KMS-11 (cell line): ENCODE results near the gene FAM3B.

ENCODE experiments used
- H2AFZ ChIP-seq: fragments of 200-600 bp; sonication (generic); 2 replicates; pipeline ENCODE4 v1.6.1; 2016; ENCODE audit warnings: antibody characterized with exemption, mixed run types, low read depth
- H3K27ac ChIP-seq: fragments of 200-600 bp; sonication (generic); 2 replicates; pipeline ENCODE4 v1.6.1; 2016; ENCODE audit warnings: mild to moderate bottlenecking, mixed run types
- H3K27me3 ChIP-seq: fragments of 200-600 bp; sonication (generic); 2 replicates; pipeline ENCODE4 v1.6.1; 2017; ENCODE audit warnings: mild to moderate bottlenecking, low read depth, mixed run types, moderate library complexity; ENCODE audit not compliant: insufficient read depth
- H3K36me3 ChIP-seq: fragments of 200-600 bp; sonication (generic); 2 replicates; pipeline ENCODE4 v1.6.1; 2017; ENCODE audit warnings: mild to moderate bottlenecking, mixed run types; ENCODE audit not compliant: insufficient read depth
- H3K4me1 ChIP-seq: fragments of 200-600 bp; sonication (generic); 2 replicates; pipeline ENCODE4 v1.6.1; 2016; ENCODE audit warnings: mild to moderate bottlenecking, low read depth, mixed run types; ENCODE audit not compliant: poor library complexity, severe bottlenecking
- H3K4me2 ChIP-seq: fragments of 200-600 bp; sonication (generic); 2 replicates; pipeline ENCODE4 v1.7.0; 2016; ENCODE audit warnings: mild to moderate bottlenecking, mixed run types
- H3K4me3 ChIP-seq: fragments of 200-600 bp; sonication (generic); IDR thresholded peaks from 2 replicates; pipeline ENCODE4 v1.6.1; 2017; ENCODE audit warnings: low read depth, low read length, mixed read lengths; ENCODE audit not compliant: insufficient read depth
- H3K79me2 ChIP-seq: fragments of 200-600 bp; sonication (generic); 2 replicates; pipeline ENCODE4 v1.6.1; 2016; ENCODE audit warnings: low read depth, mixed run types; ENCODE audit not compliant: insufficient read depth
- H3K9ac ChIP-seq: fragments of 200-600 bp; sonication (generic); 2 replicates; pipeline ENCODE4 v1.6.1; 2016; ENCODE audit warnings: mild to moderate bottlenecking, mixed run types
- H4K20me1 ChIP-seq: fragments of 200-600 bp; sonication (generic); 2 replicates; pipeline ENCODE4 v1.6.1; 2016; ENCODE audit warnings: mild to moderate bottlenecking, mixed run types; ENCODE audit not compliant: insufficient read depth
- CTCF ChIP-seq: fragments of 200-600 bp; sonication (generic); conservative IDR thresholded peaks from 2 replicates; pipeline ENCODE4 v1.6.1; 2017; ENCODE audit warnings: low read depth, mild to moderate bottlenecking, antibody characterized with exemption, low read length, moderate library complexity, mixed read lengths

Gene FAM3B

GRCh38 chr21:41289431-41289830 is 27.2 kb upstream of the FAM3B start:
- Histone ChIP-seq H3K36me3 (no peaks in the 10 kb centered on the region), H4K20me1 (no peaks in the 10 kb centered on the region; the same call in 1 of the 2 replicates), H3K4me2 (no peak overlapping the region), H2AFZ (no peak overlapping the region), H3K4me3 (no peak overlapping the region), H3K9ac (no peak overlapping the region), H3K79me2 (no peaks in the 10 kb centered on the region), H3K4me1 (no peaks in the 10 kb centered on the region), H3K27me3 (no peaks in the 10 kb centered on the region), H3K27ac (no peak overlapping the region)
- TF ChIP-seq CTCF, result no peak

GRCh38 chr21:41290106-41290799 is 26.3 kb upstream of the FAM3B start:
- Histone ChIP-seq H3K79me2 (no peaks in the 10 kb centered on the region), H3K36me3 (no peaks in the 10 kb centered on the region), H3K9ac (no peak overlapping the region), H2AFZ (no peak overlapping the region), H3K27me3 (no peaks in the 10 kb centered on the region), H3K4me3 (no peak overlapping the region), H3K4me2 (no peak overlapping the region), H3K4me1 (no peaks in the 10 kb centered on the region), H4K20me1 (no peaks in the 10 kb centered on the region; the same call in 1 of the 2 replicates), H3K27ac (no peak overlapping the region)
- TF ChIP-seq CTCF, result no peak

GRCh38 chr21:41294548-41295231 is 21.9 kb upstream of the FAM3B start:
- no peak for TF ChIP-seq CTCF
- Histone ChIP-seq H3K9ac (no peak overlapping the region), H3K27ac (no peak overlapping the region), H3K36me3 (no peaks in the 10 kb centered on the region), H3K4me3 (no peak overlapping the region), H3K79me2 (no peaks in the 10 kb centered on the region), H3K4me2 (no peak overlapping the region), H3K4me1 (no peaks in the 10 kb centered on the region), H3K27me3 (no peaks in the 10 kb centered on the region), H4K20me1 (no peaks in the 10 kb centered on the region), H2AFZ (no peak overlapping the region)

- Histone ChIP-seq H3K9ac (no peak overlapping the region), H3K79me2 (no peaks in the 10 kb centered on the region), H3K36me3 (no peaks in the 10 kb centered on the region), H3K4me3 (no peak overlapping the region), H4K20me1 (no peaks in the 10 kb centered on the region), H3K27ac (no peak overlapping the region), H3K4me1 (no peaks in the 10 kb centered on the region), H3K4me2 (no peak overlapping the region), H3K27me3 (no peaks in the 10 kb centered on the region), H2AFZ (no peak overlapping the region)
- TF ChIP-seq CTCF, result no peak
These were observed 20.8 kb upstream of the FAM3B start for GRCh38 chr21:41295721-41296254.
